Measurements from ENCODE around the gene CALR3.
A peak's percentile ranks its signal among the peaks of the same experiment; 100 is the strongest.
"Not testable (repeated sequence)": the region's sequence is repeated elsewhere in the genome, so short reads cannot be mapped to it uniquely, and the experiment has no call there.

Gene CALR3

GRCh38 chr19:16495982-16496612 is at the start of gene CALR3, which contains the start of gene C19orf44:
CALR3 (minus strand) TSS chr19:16496167; CDS start chr19:16496129, 38 bp downstream.
C19orf44 (plus strand) TSS chr19:16496394; CDS start chr19:16500793, 4,399 bp downstream.
- peak; percentile 100 for DNase-seq

- no peak for DNase-seq
Measured at GRCh38 chr19:16544473-16545231, 48.7 kb upstream of the CALR3 start.

GRCh38 chr19:16543734-16544133 is 47.8 kb upstream of the CALR3 start:
- DNase-seq = not testable (repeated sequence)

GRCh38 chr19:16542910-16543472 is 47.0 kb upstream of the CALR3 start:
- DNase-seq = no peak

GRCh38 chr19:16542045-16542909 is 46.3 kb upstream of the CALR3 start, which contains the start of gene CHERP:
CHERP (minus strand) TSS chr19:16542437; CDS start chr19:16542378, 59 bp downstream.
- DNase-seq = peak; percentile 96

GRCh38 chr19:16541526-16542044 is 45.6 kb upstream of the CALR3 start:
- no peak for DNase-seq

GRCh38 chr19:16540948-16541347 is 45.0 kb upstream of the CALR3 start:
- no peak for DNase-seq

- DNase-seq = no peak
Measured at GRCh38 chr19:16537111-16537510, 41.1 kb upstream of the CALR3 start.

- DNase-seq = no peak
Measured at GRCh38 chr19:16536130-16536529, 40.2 kb upstream of the CALR3 start.

- DNase-seq = no peak
Measured at GRCh38 chr19:16535381-16535780, 39.4 kb upstream of the CALR3 start.

- DNase-seq = no peak
Measured at GRCh38 chr19:16532440-16533234, 36.7 kb upstream of the CALR3 start.

- DNase-seq = no peak
Measured at GRCh38 chr19:16531380-16531669, 35.4 kb upstream of the CALR3 start.

GRCh38 chr19:16530540-16531379 is 34.8 kb upstream of the CALR3 start:
- DNase-seq = no peak

- no peak for DNase-seq
Measured at GRCh38 chr19:16529466-16530144, 33.6 kb upstream of the CALR3 start.

- no peak for DNase-seq
Measured at GRCh38 chr19:16527971-16528521, 32.1 kb upstream of the CALR3 start.

GRCh38 chr19:16527334-16527935 is 31.5 kb upstream of the CALR3 start:
- no peak for DNase-seq

GRCh38 chr19:16525751-16526481 is 29.9 kb upstream of the CALR3 start:
- DNase-seq = no peak

- DNase-seq = no peak
Measured at GRCh38 chr19:16524991-16525734, 29.2 kb upstream of the CALR3 start.

Measured in right hindlimb (tissue), 1 donor.